Testis (tissue), 3 donors: ENCODE data around the gene TMC6. TPM values are rescaled to one million over a fixed set of nuclear protein-coding genes. Genes with fewer than 3 reads are reported as not detected.
"Not testable (repeated sequence)": the region's sequence is repeated elsewhere in the genome, so short reads cannot be mapped to it uniquely, and the experiment has no call there.

Experiments
- DNase-seq: peaks from one replicate; pipeline ENCODE4 v3.0.0-alpha.2; 2019
- H3K27ac ChIP-seq, 2 donors: fragments of 200-600 bp; sonication (generic); one replicate each; pipeline ENCODE4 v1.5.1; 2019
- H3K27me3 ChIP-seq: fragments of 200-600 bp; sonication (generic); one replicate; pipeline ENCODE4 v1.5.1; 2019
- H3K36me3 ChIP-seq: fragments of 200-600 bp; sonication (generic); one replicate; pipeline ENCODE4 v1.5.1; 2017; ENCODE audit warnings: low read depth; ENCODE audit errors: missing control alignments
- H3K4me1 ChIP-seq: fragments of 200-600 bp; sonication (generic); one replicate; pipeline ENCODE4 v1.5.1; 2019
- H3K4me3 ChIP-seq, 2 donors: fragments of 200-600 bp; sonication (generic); one replicate each; pipeline ENCODE4 v1.5.1; 2017 to 2019
- H3K9me3 ChIP-seq: fragments of 200-600 bp; sonication (generic); one replicate; pipeline ENCODE4 v1.5.1; 2017
- CTCF ChIP-seq, 3 experiments: fragments of 450-650 bp in 2 of 3; fragments of 200-600 bp in 1 of 3; sonication (generic) in 1 of 3; IDR thresholded peaks; one replicate each; pipeline ENCODE4 v1.5.1; 2016 to 2019; ENCODE audit warnings: antibody characterized with exemption in 3 of 3, mild to moderate bottlenecking in 2 of 3, moderate library complexity in 1 of 3
- POLR2A ChIP-seq: fragments of 450-650 bp; IDR thresholded peaks from one replicate; pipeline ENCODE4 v1.6.1; 2017; ENCODE audit warnings: antibody characterized with exemption, mild to moderate bottlenecking, moderate library complexity
- WGBS, 2 donors: methylation state at CpG; one replicate each; pipeline ENCODE4 v1.1.5; 2018; 5-methylcytosine and 5-hydroxymethylcytosine counted together
- intact Hi-C: fragments of 100-400 bp; cut with DNase I; formaldehyde crosslinking; loops from one replicate; pipeline ENCODE4 v1.15.1; 2023; ENCODE audit warnings: low total_unique reads
- polyA plus RNA-seq: library from polyadenylated mRNA; stranded (reverse); fragments of 350-450 nt; fragmentation: Illumina TruSeq; extraction: RNeasy Lipid Tissue Mini Kit (QIAGEN cat#74804); gene quantifications from one replicate; pipeline ENCODE4 v1.2.3, GENCODE V29; 2014; ENCODE audit warnings: low read depth, low replicate concordance; ENCODE audit not compliant: insufficient read depth
- total RNA-seq, 2 donors: library from RNA; depleted of rRNA; stranded (reverse); fragments of >200 nt; gene quantifications; one replicate each; pipeline ENCODE4 v1.2.3, GENCODE V29; 2016

TMC6 gene
- total and polyA plus RNA-seq, 3 donors from 2014 or later = 10.8 to 20.3 (median 18.0) TPM

GRCh38 chr17:78141437-78142118, 13.0 kb upstream of the TMC6 start:
- intact Hi-C loops = no loop called here
- Histone ChIP-seq H3K36me3 (no peaks in the 10 kb centered on the region), H3K27ac (no peak overlapping the region), H3K27me3 (no peaks in the 10 kb centered on the region), H3K9me3 (no peaks in the 10 kb centered on the region), H3K4me3 (no peak overlapping the region), H3K4me1 (peaks cover 21% of the 10 kb centered on the region)
- TF ChIP-seq CTCF (IDR thresholded peaks at IDR 0.05) (no peak), POLR2A (no peak)
- no peak for DNase-seq
- WGBS, 2 donors = 85 to 87% methylated on average over 13 to 20 of the region's 20 CpGs

- WGBS, 2 donors = 34 to 44% methylated on average over 39 to 55 of the region's 58 CpGs
- DNase-seq = peak; percentile 89
- Histone ChIP-seq H3K27ac (no peak overlapping the region), H3K4me3 (peak overlapping the region; percentile 24 to 50), H3K27me3 (no peaks in the 10 kb centered on the region), H3K4me1 (peaks cover 18% of the 10 kb centered on the region), H3K36me3 (no peaks in the 10 kb centered on the region), H3K9me3 (no peaks in the 10 kb centered on the region)
- TF ChIP-seq POLR2A = no peak
- no peak for TF ChIP-seq CTCF (IDR thresholded peaks at IDR 0.05)
- intact Hi-C loops = no loop called here
Observed at GRCh38 chr17:78140169-78141051, 11.9 kb upstream of the TMC6 start.

GRCh38 chr17:78139861-78140168, 11.3 kb upstream of the TMC6 start:
- peak overlapping the region in 1 of 2 donors; percentile 50 for H3K4me3 ChIP-seq
- H3K27me3 ChIP-seq, intact Hi-C loops, DNase-seq, H3K27ac ChIP-seq, H3K36me3 ChIP-seq, H3K9me3 ChIP-seq: not testable (repeated sequence)
- peaks cover 12% of the 10 kb centered on the region for H3K4me1 ChIP-seq
- 78 to 82% methylated on average over 12 of the region's 12 CpGs for WGBS, 2 donors

GRCh38 chr17:78138204-78139060, 9.9 kb upstream of the TMC6 start:
- WGBS, 2 donors = 84 to 93% methylated on average over 12 to 14 of the region's 17 CpGs
- TF ChIP-seq POLR2A = no peak
- TF ChIP-seq CTCF (IDR thresholded peaks at IDR 0.05) = no peak
- no peak for DNase-seq
- Histone ChIP-seq H3K4me1 (no peaks in the 10 kb centered on the region), H3K27me3 (no peaks in the 10 kb centered on the region), H3K9me3 (no peaks in the 10 kb centered on the region), H3K36me3 (no peaks in the 10 kb centered on the region), H3K27ac (no peak overlapping the region), H3K4me3 (no peak overlapping the region)
- intact Hi-C loops = no loop called here
